HCT116 (cell line): ENCODE results near the gene SYNDIG1. TPM values are rescaled to one million over a fixed set of nuclear protein-coding genes. Genes with fewer than 3 reads are reported as not detected.

Experiments
- ATAC-seq: fragments of 200-7000 bp; cut with Tn5 transposase; 2 replicates; pipeline ENCODE4 v1.9.1; 2020; ENCODE audit warnings: mild to moderate bottlenecking, moderate library complexity
- BruUV-seq: library from RNA; stranded (reverse); fragments of 400-500 nt; replicated peaks from 2 replicates; lab custom pipeline; 2021; lab: Mats Ljungman, UMichigan
- CTCF ChIA-PET: fragments of 300-600 bp; sonication (Branson Sonifier 250); formaldehyde crosslinking; loops from one replicate; lab custom pipeline; 2021; ENCODE audit warnings: antibody characterized with exemption; lab: Charles Lee
- POLR2A ChIA-PET: fragments of 300-600, 350-600 bp; sonication (Branson Sonifier 250); formaldehyde crosslinking; loops from one replicate; lab custom pipeline; 2021; ENCODE audit warnings: antibody characterized with exemption; lab: Charles Lee
- RAD21 ChIA-PET, 2 experiments: fragments of 300-600 bp; sonication (Branson Sonifier 250); formaldehyde crosslinking; loops; one replicate each; lab custom pipeline; 2023; ENCODE audit warnings: low total read pairs in 2 of 2; ENCODE audit not compliant: uncharacterized antibody in 2 of 2, unreplicated experiment in 2 of 2, low non-redundant PET in 1 of 2; lab: Charles Lee
- DNase-seq: peaks from one replicate; pipeline ENCODE4 v3.0.0-alpha.2; 2010; ENCODE audit warnings: low read depth, low spot score
- H2AFZ ChIP-seq: fragments of 200-600 bp; shearing (Covaris generic), sonication (generic); 2 replicates; pipeline ENCODE4 v1.6.1; 2017; ENCODE audit warnings: low read depth, mixed run types, mixed read lengths, antibody characterized with exemption, low read length; ENCODE audit not compliant: poor library complexity, severe bottlenecking
- H3K27ac ChIP-seq: 2 replicates; pipeline ENCODE4 v1.5.1; 2012; ENCODE audit warnings: low read depth, low read length
- H3K27me3 ChIP-seq: fragments of 200-600 bp; sonication (generic); 2 replicates; pipeline ENCODE4 v1.6.1; 2016; ENCODE audit warnings: mixed run types, low read length, mixed read lengths; ENCODE audit not compliant: insufficient read depth
- H3K36me3 ChIP-seq, 2 experiments: fragments of 200-500 bp in 1 of 2; fragments of 200-600 bp in 1 of 2; sonication (Bioruptor generic) in 1 of 2; sonication (generic) in 1 of 2; 2 replicates each; pipeline versions ENCODE4 v1.5.1 to v1.6.1; 2014 to 2016; ENCODE audit warnings: low read length in 2 of 2, inconsistent platforms in 1 of 2, mixed read lengths in 1 of 2, mixed run types in 1 of 2; ENCODE audit not compliant: insufficient read depth in 2 of 2, control insufficient read depth in 1 of 2
- H3K4me1 ChIP-seq, 2 experiments: fragments of 200-600 bp in 1 of 2; sonication (generic) in 1 of 2; 2 replicates each; pipeline versions ENCODE4 v1.5.1 to v1.6.1; 2012 to 2017; ENCODE audit warnings: low read length in 2 of 2, inconsistent platforms in 1 of 2, mild to moderate bottlenecking in 1 of 2, mixed read lengths in 1 of 2, mixed run types in 1 of 2, moderate library complexity in 1 of 2; ENCODE audit not compliant: insufficient read depth in 2 of 2, control insufficient read depth in 1 of 2
- H3K4me2 ChIP-seq: fragments of 200-600 bp; sonication (generic); 2 replicates; pipeline ENCODE4 v1.6.1; 2017; ENCODE audit warnings: mixed run types, low read length, mixed read lengths
- H3K4me3 ChIP-seq, 2 experiments: fragments of 200-600 bp in 1 of 2; sonication (generic) in 1 of 2; replicated peaks in 1 of 2; 2 replicates each; pipeline ENCODE4 v1.5.1; 2011 to 2016; ENCODE audit warnings: low read length in 2 of 2, control low read depth in 1 of 2, low read depth in 1 of 2, mild to moderate bottlenecking in 1 of 2, mixed read lengths in 1 of 2, mixed run types in 1 of 2
- H3K79me2 ChIP-seq: fragments of 200-600 bp; sonication (generic); 2 replicates; pipeline ENCODE4 v1.6.1; 2017; ENCODE audit warnings: mild to moderate bottlenecking, mixed run types, low read length, moderate library complexity, mixed read lengths; ENCODE audit not compliant: insufficient read depth
- H3K9ac ChIP-seq: fragments of 200-600 bp; sonication (generic); 2 replicates; pipeline ENCODE4 v1.6.1; 2016; ENCODE audit warnings: low read length, mixed read lengths
- H3K9me2 ChIP-seq: fragments of 200-600 bp; sonication (generic), shearing (Covaris generic); 2 replicates; pipeline ENCODE4 v1.6.1; 2017; ENCODE audit warnings: mixed run types, mild to moderate bottlenecking, moderate library complexity; ENCODE audit not compliant: insufficient read depth
- H3K9me3 ChIP-seq, 2 experiments: fragments of 200-500 bp in 1 of 2; fragments of 200-600 bp in 1 of 2; sonication (Bioruptor generic) in 1 of 2; sonication (generic) in 1 of 2; 2 replicates each; pipeline ENCODE4 v1.6.1; 2014 to 2017; ENCODE audit warnings: low read length in 2 of 2, mixed read lengths in 2 of 2, inconsistent platforms in 1 of 2, low read depth in 1 of 2, mild to moderate bottlenecking in 1 of 2, mixed run types in 1 of 2, moderate library complexity in 1 of 2; ENCODE audit not compliant: control insufficient read depth in 1 of 2, insufficient read depth in 1 of 2
- H4K20me1 ChIP-seq: fragments of 200-600 bp; sonication (generic), shearing (Covaris generic); 2 replicates; pipeline ENCODE4 v1.6.1; 2017; ENCODE audit warnings: mixed run types, mild to moderate bottlenecking, moderate library complexity; ENCODE audit not compliant: insufficient read depth
- ATF3 ChIP-seq: IDR thresholded peaks from 2 replicates; pipeline ENCODE4 v1.6.1; 2012
- CBX3 ChIP-seq: IDR thresholded peaks from 2 replicates; pipeline ENCODE4 v1.6.1; 2012; ENCODE audit warnings: low read depth
- EZH2 ChIP-seq: fragments of 200-600 bp; sonication (generic); IDR thresholded peaks from 2 replicates; pipeline ENCODE4 v1.6.1; 2017; ENCODE audit warnings: antibody characterized with exemption, mixed run types
- FOSL1 ChIP-seq: IDR thresholded peaks from 2 replicates; pipeline ENCODE4 v1.6.1; 2012; ENCODE audit warnings: low read depth
- JUND ChIP-seq: IDR thresholded peaks from 2 replicates; pipeline ENCODE4 v1.6.1; 2012
- MAX ChIP-seq: IDR thresholded peaks from 2 replicates; pipeline ENCODE4 v1.6.1; 2012
- POLR2AphosphoS5 ChIP-seq: IDR thresholded peaks from 2 replicates; pipeline ENCODE4 v1.6.1; 2011; ENCODE audit warnings: mild to moderate bottlenecking, low read depth, low read length, moderate library complexity
- RAD21 ChIP-seq: IDR thresholded peaks from 2 replicates; pipeline ENCODE4 v1.6.1; 2012; ENCODE audit warnings: low read depth, mild to moderate bottlenecking
- SP1 ChIP-seq: IDR thresholded peaks from 2 replicates; pipeline ENCODE4 v1.6.1; 2012; ENCODE audit warnings: low read depth
- TCF7L2 ChIP-seq: IDR thresholded peaks from 2 replicates; pipeline ENCODE4 v1.7.0; 2011; ENCODE audit warnings: borderline replicate concordance, inconsistent platforms; ENCODE audit not compliant: insufficient read depth, insufficient read length; ENCODE audit errors: extremely low read depth
- ZBTB33 ChIP-seq: IDR thresholded peaks from 2 replicates; pipeline ENCODE4 v1.6.1; 2011; ENCODE audit warnings: mild to moderate bottlenecking, low read length, moderate library complexity; ENCODE audit not compliant: insufficient replicate concordance; ENCODE audit errors: extremely low read depth
- ZNF274 ChIP-seq: fragments of 200-500 bp; sonication (Bioruptor generic); IDR thresholded peaks from 2 replicates; pipeline ENCODE4 v1.6.1; 2014; ENCODE audit warnings: mild to moderate bottlenecking, low read depth, low read length, inconsistent platforms
- intact Hi-C: fragments of 100-400 bp; cut with micrococcal nuclease; formaldehyde crosslinking; loops from 2 replicates; pipeline ENCODE4 v1.10.0; 2022
- total RNA-seq: library from RNA; stranded (reverse); gene quantifications from one replicate; pipeline ENCODE4 v1.2.1, GENCODE V29; 2021; ENCODE audit not compliant: unreplicated experiment
- TF ChIP-seq, protein P1 (sequence below): IDR thresholded peaks from 2 replicates; pipeline ENCODE4 v1.6.1; 2012; ENCODE audit warnings: low read depth

The SYNDIG1 gene
- total RNA-seq, 1 experiment from 2014 or later = not detected

DNA sequence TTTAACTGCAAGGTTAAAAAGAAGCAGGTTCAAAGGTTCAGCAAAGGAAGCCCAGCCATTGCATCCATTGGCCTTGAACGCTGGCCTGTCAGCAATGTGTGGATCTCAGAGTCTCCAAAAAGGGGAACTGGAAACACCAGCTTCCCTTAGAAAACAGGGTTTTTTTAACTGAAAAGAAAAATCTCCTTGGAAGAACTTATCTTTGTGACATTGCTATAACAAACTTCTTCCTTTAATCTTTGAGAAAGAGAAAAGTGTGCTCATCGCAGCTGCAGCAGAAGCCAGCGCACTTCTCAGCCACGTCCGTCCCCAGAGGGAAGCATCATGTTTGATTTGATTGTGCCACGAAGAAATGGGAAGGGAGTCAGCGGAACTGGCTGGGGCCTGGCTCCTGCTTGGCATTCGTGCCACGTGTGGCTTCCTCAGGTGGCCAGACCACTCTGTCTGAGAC, 215.0 kb downstream of the SYNDIG1 start:
- ATAC-seq (no peak), DNase-seq (no peak)
- no peak overlapping the region for H2AFZ ChIP-seq
- H3K79me2 ChIP-seq = no peaks in the 10 kb centered on the region
- peaks cover 3% of the 10 kb centered on the region; the same call in 1 of the 2 replicates for H3K27me3 ChIP-seq
- peaks cover 0 to 6% of the 10 kb centered on the region in 2 experiments; a peak in 2 of 4 replicates for H3K9me3 ChIP-seq
- H4K20me1 ChIP-seq = no peaks in the 10 kb centered on the region
- BruUV-seq = no TSS peak
- intact Hi-C loops = no loop called here
- no peak overlapping the region for H3K4me2 ChIP-seq
- no peaks in the 10 kb centered on the region for H3K36me3 ChIP-seq
- H3K9me2 ChIP-seq = no peaks in the 10 kb centered on the region
- ChIA-PET RAD21 (no interaction called here), POLR2A (no interaction called here), CTCF (no interaction called here)
- no peak overlapping the region for H3K9ac ChIP-seq
- no peaks in the 10 kb centered on the region for H3K4me1 ChIP-seq
- H3K4me3 ChIP-seq = no peak overlapping the region
- no peak overlapping the region for H3K27ac ChIP-seq
- TF ChIP-seq RAD21 = no peak
- no peak for TF ChIP-seq CBX3
- no peak for TF ChIP-seq SP1
- no peak for TF ChIP-seq ATF3
- no peak for TF ChIP-seq FOSL1
- no peak for TF ChIP-seq JUND
- no peak for TF ChIP-seq TCF7L2
- TF ChIP-seq ZNF274 = no peak
- no peak for TF ChIP-seq EZH2
- TF ChIP-seq POLR2AphosphoS5 = no peak

DNA sequence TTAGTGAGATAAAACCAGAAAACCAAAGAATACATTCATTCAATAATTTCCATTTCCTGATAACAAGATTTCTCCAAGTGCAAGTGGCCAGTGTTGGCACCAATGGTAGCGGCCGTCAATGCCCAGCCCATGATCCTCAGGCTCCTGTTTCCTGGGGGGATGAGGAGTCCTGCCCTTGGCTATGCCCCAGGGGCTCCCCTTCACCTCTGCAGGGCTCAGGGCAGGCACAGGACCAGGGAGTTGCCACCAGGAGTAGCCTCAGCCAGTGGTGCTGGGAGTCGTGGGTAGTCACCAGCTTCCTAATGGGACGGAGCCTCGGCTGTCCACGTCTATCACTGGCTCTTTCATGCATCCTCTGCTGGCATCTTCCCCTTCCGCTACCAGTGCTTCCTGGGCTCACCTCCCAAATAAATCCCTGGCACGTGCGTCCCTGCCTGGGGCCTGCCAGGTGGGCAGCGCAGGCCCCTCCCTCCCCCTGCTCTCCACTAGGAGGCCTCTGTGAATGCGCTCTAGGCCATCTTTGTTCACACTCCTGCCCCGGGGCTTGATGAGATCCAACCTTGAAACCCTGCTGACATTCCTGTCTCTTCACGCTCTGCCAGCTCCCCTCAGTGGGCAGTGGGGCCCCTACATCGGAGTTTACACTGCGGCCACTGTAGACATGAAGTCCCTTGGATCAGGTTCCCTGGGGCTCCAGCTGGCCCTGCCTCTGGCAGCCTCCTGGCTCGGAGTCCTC, 215.7 kb downstream of the SYNDIG1 start:
- POLR2A ChIA-PET = no interaction called here
- H4K20me1 ChIP-seq = no peaks in the 10 kb centered on the region
- TF ChIP-seq, protein P1, sequence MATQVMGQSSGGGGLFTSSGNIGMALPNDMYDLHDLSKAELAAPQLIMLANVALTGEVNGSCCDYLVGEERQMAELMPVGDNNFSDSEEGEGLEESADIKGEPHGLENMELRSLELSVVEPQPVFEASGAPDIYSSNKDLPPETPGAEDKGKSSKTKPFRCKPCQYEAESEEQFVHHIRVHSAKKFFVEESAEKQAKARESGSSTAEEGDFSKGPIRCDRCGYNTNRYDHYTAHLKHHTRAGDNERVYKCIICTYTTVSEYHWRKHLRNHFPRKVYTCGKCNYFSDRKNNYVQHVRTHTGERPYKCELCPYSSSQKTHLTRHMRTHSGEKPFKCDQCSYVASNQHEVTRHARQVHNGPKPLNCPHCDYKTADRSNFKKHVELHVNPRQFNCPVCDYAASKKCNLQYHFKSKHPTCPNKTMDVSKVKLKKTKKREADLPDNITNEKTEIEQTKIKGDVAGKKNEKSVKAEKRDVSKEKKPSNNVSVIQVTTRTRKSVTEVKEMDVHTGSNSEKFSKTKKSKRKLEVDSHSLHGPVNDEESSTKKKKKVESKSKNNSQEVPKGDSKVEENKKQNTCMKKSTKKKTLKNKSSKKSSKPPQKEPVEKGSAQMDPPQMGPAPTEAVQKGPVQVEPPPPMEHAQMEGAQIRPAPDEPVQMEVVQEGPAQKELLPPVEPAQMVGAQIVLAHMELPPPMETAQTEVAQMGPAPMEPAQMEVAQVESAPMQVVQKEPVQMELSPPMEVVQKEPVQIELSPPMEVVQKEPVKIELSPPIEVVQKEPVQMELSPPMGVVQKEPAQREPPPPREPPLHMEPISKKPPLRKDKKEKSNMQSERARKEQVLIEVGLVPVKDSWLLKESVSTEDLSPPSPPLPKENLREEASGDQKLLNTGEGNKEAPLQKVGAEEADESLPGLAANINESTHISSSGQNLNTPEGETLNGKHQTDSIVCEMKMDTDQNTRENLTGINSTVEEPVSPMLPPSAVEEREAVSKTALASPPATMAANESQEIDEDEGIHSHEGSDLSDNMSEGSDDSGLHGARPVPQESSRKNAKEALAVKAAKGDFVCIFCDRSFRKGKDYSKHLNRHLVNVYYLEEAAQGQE = no peak
- no peak for TF ChIP-seq ZBTB33
- TF ChIP-seq SP1 = no peak
- no peak for TF ChIP-seq MAX
- TF ChIP-seq JUND = no peak
- TF ChIP-seq FOSL1 = no peak
- TF ChIP-seq ATF3 = no peak

More for the DNA sequence above, 215.7 kb downstream of the SYNDIG1 start:
- ChIA-PET CTCF (no interaction called here), RAD21 (no interaction called here)
- H3K9me2 ChIP-seq = no peaks in the 10 kb centered on the region
- peaks cover 3% of the 10 kb centered on the region; the same call in 1 of the 2 replicates for H3K27me3 ChIP-seq
- DNase-seq (no peak), ATAC-seq (no peak)
- no peak overlapping the region for H3K4me2 ChIP-seq
- intact Hi-C loops = loop anchor here (5.0 kb wide), 1 partner anchor 403 kb away; no protein-coding TSS in a partner anchor
- peaks cover 0 to 6% of the 10 kb centered on the region in 2 experiments; a peak in 2 of 4 replicates for H3K9me3 ChIP-seq
- no peak overlapping the region for H3K4me3 ChIP-seq
- BruUV-seq = no TSS peak
- H3K27ac ChIP-seq = no peak overlapping the region
- H3K36me3 ChIP-seq = no peaks in the 10 kb centered on the region
- no peaks in the 10 kb centered on the region for H3K79me2 ChIP-seq
- H3K9ac ChIP-seq = no peak overlapping the region
- H2AFZ ChIP-seq = no peak overlapping the region
- no peaks in the 10 kb centered on the region for H3K4me1 ChIP-seq
